ENCODE data around the gene SPECC1.

DNA sequence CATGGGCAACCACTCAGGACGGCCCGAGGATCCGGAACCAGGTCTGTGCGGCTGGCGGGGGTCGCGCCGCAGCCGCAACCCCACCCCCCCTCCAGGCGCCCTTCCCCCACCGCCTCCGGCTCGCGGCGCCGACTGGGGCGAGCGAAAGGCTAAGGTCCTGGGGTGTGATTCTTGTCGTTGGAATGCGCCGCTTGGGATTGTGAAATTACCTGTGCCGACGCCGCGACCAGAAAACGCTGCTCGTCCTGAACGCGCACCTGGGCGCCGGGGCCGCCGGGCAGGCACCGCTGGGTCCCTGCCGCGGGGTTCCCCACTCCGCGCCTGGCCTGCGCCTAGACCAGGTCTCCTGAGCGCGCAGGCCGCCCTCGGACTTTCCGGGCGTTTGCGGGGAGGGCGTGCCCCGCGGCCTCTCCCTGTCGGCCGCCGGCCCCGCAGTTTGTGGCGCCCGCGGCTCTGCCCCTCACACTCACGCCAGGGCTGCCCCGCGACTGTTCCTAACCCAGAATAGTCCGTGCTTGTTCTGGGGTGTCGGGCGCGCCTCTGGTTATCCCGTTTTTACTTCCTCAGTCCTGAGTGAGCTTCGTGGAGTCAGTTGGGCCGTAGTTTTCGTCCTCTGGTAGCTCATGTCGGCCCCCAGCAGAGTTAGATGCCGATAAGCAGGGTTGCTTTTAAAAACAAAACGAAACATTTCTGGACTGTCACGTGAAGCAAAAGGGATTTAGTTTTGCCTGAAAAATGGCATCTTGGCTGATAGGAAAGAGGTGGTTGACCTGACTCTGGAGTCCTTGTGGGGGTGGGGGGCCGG is 147.2 kb downstream of the SPECC1 start:
- TF ChIP-seq POLR2A (IDR thresholded peaks at IDR 0.05; ENCODE audit: low read length), result no peak
- TF ChIP-seq GATA1 (IDR thresholded peaks at IDR 0.05; ENCODE audit: low read depth, low read length), result no peak

All from erythroblast (primary cell).